HG03460 (cell line): Measurements from ENCODE around the gene MYO1F.

Source experiments
- ATAC-seq: cut with Tn5 transposase; IDR thresholded peaks from one replicate; pipeline ENCODE4 v1.9.1; 2021; ENCODE audit not compliant: unreplicated experiment

The MYO1F gene

DNA sequence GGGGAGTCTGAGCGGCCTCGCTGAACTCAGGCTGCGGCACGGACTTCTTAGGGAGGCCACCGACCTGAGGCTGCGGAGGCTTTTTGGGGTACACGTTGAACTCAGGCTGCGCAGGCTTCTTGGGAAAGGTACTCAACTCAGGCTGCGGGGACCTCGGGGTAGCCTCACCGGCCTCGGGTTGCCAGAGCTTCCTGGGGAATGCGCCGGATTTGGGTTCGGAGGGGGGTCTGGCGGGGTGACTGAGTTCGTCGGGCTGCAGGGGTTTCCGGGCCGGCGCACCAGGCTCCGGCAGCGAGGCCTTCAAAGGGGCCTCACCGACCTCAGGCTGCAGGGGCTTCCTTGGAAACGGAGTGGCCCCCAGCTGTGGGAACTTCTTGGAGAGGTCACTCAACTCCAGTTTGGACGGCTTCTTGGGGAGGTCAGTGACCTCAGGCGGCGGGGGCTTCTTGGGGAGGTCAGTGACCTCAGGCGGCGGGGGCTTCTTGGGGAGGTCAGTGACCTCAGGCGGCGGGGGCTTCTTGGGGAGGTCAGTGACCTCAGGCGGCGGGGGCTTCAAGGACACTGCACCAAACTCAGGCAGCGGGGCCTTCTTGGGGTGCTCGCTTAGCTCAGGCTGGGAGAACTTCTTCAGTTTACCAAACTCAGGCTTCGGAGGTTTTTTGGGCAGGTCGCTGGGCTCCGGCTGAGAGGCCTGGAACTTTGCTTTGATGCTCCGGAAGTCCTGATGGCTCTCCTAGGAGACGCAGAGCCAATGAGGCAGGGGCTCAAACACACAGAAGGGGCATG, 78.0 kb downstream of the MYO1F start:
- ATAC-seq = no peak

DNA sequence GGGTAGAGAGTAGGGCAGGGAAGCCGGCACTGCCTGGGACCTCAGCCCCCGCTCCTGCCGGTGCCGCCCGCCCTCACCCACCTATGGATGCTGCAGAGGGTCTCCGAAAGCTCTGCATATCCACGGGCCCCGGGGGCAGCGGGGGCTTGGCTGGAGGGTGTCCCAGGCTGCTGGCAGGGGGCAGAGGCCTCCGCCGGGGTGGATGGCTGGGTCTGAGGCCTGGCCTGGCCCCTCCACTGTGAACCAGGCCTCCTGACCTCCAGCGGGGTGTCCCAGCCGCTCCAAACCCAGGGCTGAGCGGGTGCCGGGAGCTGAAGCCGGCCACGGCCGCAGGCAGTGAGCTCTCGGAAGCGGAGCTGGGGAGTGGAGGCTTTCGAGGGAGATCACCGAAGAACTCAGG, 78.9 kb downstream of the MYO1F start:
- ATAC-seq = no peak

DNA sequence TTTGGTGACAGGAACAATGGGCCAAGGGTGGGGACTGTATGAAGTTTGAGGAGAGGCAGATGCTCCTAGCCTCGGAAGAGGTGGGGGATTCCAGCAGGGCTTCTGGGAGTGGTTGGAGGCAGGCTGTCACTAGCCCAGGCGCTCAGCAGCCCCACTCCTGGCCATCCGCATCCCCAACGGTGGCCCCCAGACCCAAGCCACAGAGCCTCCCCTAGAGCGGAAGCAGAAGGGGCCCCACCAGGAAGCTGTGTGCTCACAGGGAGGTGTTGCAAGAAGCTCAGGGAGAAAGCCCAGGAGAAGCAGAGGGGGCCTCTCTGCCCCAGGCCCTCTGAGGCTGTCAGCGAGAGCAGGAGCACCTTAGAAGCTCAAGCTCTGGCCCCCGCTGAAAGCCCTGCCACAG, 83.1 kb downstream of the MYO1F start:
- no peak for ATAC-seq

DNA sequence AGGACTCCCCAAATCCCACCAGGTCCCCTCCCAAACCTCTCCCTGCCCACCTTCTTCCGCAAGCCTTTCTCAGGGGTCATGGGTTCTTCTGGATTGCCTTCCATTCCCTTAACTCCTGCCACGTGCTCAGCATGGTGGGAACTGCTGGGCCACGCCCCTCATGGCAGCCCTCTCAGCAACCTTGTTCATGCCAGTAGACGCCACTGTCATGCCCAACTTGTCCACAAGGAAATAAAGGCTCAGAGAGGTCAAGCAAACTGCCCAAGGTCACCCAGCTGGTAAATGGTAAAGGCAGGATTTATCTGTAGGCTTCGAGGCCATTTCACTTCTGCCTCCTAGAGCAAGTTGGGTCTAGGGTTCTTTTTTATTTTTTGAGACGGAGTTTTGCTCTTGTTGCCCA, 85.7 kb downstream of the MYO1F start:
- ATAC-seq = no peak

DNA sequence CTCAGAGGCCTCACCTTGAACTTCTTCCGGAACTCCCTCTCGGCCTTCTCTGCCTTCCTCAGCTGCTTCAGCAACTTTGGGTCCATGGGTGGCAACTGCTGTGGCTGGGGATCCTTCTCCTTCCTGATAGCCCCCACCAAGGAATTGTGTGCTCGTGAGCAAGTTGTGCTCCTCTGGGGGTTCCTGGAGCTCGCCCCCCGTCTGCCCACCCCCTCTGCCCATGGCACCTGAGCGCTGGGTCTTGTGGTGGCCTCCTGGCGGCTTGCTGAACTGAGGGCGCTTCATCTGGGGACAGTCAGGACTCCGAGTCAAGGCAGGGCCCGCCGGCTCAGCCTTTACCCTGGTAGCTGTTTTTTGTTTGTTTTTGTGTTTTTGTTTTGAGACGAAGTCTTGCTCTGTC, 86.4 kb downstream of the MYO1F start:
- no peak for ATAC-seq

DNA sequence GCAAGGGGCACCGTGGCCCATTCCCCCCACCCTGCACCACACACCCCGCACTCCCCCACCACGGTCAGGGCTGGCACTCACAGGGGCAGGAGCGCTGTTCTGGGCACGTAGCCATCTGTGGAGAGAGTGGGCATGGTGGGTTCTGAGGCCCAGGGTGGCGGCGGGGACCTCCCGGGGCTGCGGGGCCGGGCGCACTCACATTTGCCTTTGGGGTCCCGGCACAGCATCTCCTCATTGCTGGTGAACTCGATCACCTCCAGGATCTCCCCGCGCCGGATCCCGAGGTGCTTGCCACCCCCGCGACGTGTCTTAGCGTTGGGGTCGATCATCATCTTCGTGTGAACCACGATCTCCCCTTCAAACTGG, 86.9 kb downstream of the MYO1F start:
- no peak for ATAC-seq

DNA sequence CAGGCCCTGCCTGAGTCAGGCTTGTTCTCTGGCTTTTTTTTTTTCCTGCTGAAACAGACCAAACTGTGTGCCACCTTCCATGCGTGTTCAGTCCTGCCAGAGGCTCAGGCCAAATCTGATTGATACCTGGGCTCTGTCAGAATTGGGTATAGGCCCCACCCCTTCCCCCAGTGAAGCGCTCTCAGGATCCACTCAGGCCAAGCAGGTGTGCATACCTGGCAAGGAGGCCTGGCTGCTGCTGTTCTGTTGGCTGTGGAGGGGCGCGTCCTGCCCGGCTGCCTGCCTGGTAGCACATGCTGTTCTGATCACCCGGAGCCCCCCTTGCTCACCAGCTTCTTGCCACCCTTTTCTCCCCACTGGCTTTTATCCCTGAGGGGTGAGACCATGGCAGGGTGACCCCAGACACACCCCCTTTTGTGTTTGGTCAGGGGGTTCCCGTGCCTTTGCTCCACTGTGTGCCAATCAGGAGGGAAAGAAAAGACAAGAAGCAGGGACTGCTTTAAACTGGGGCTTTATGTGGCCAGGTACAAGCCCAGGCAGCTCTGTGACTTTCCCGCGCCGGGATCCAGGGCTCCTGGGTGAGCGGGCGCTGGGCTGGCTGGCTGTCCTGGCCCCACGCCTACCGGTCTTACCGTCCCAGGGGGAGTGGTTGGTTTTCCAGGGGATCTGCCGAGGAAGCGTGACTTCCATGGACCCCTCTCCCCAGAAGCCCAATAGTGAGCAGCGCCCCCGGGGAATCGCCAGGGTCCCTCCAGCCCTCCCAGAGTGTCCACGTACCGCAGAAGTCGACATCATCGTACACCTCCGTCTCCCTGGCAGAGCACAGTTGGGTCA, 87.5 kb downstream of the MYO1F start:
- ATAC-seq = no peak

DNA sequence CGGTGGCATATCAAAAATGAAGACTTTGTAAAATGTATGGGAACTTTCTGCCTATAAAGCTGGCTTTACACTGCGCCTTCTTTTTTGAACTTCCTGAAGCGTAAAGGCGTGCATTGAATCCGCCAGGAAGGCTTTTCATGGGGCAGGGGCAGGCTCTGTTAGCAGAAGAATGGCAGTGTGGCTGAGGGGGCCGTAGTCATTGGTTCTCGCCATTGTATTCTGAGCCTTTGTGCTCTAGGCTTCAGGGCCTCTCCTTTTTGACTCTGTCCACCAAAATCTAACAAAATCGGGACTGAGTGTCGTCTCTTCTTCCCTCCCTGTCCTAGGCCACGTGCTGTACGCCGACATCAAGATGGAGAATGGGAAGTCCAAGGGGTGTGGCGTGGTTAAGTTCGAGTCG, 88.9 kb downstream of the MYO1F start:
- no peak for ATAC-seq

DNA sequence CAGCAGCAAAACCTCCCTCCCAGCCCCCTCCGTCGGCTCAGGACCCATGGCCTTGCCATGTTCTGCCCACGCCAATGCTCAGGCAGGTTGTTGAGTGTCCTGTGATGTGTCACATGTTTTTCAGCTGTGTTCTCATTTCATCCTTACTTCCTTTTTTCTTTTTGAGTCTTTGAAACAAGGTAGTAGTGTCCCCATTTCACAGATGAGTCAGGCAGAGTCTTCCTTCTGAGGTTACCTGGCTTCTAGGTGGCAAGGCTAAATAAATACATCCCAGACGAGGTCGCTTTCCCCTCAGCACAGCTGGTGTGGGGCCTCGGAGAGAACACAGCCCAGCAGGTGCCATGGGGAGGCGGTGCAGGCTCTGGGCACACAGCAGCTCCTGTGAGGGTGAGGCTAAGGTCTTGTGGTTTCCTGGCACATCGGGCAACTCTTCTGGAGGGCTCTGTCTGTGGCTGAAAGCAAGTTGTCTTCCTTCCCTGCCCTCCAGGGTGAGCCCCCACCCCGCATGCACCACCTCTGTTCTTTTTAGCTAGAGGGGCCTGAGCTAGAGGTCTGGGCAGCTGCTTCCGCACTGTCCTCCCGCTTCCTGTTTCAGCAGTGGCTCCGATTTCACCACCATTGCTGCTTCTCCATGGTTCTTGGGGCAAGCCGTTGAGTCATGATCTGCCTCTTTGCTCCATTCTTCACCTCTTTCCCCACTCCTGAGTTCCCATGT, 89.9 kb downstream of the MYO1F start:
- no peak for ATAC-seq

DNA sequence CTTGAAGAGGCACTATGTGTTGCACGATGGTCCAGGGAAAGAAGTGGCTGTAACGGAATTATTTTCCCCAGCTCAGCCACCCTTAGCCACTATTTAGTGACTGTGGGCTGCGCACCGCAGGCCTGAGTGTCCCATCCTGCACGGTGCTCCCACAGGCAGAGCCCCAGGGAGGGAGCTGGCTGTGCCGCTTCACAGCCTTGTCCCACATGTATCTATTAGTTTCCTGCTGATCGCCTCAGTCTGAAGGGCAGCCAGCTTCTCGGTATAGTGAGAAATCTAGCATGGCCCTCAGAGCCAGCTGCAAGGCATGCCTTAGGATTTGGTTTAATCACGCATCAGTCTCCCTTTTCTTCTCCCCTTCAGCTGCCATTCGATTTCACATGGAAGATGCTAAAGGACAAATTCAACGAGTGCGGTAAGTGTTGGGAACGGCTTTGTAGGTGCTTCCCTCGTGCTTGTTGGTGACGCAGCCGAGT, 90.5 kb downstream of the MYO1F start:
- ATAC-seq = no peak

DNA sequence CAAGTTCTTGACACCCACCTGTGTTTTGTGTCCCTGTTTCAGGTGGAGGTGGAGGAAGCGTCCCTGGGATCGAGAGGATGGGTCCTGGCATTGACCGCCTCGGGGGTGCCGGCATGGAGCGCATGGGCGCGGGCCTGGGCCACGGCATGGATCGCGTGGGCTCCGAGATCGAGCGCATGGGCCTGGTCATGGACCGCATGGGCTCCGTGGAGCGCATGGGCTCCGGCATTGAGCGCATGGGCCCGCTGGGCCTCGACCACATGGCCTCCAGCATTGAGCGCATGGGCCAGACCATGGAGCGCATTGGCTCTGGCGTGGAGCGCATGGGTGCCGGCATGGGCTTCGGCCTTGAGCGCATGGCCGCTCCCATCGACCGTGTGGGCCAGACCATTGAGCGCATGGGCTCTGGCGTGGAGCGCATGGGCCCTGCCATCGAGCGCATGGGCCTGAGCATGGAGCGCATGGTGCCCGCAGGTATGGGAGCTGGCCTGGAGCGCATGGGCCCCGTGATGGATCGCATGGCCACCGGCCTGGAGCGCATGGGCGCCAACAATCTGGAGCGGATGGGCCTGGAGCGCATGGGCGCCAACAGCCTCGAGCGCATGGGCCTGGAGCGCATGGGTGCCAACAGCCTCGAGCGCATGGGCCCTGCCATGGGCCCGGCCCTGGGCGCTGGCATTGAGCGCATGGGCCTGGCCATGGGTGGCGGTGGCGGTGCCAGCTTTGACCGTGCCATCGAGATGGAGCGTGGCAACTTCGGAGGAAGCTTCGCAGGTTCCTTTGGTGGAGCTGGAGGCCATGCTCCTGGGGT, 91.5 kb downstream of the MYO1F start:
- ATAC-seq = no peak

DNA sequence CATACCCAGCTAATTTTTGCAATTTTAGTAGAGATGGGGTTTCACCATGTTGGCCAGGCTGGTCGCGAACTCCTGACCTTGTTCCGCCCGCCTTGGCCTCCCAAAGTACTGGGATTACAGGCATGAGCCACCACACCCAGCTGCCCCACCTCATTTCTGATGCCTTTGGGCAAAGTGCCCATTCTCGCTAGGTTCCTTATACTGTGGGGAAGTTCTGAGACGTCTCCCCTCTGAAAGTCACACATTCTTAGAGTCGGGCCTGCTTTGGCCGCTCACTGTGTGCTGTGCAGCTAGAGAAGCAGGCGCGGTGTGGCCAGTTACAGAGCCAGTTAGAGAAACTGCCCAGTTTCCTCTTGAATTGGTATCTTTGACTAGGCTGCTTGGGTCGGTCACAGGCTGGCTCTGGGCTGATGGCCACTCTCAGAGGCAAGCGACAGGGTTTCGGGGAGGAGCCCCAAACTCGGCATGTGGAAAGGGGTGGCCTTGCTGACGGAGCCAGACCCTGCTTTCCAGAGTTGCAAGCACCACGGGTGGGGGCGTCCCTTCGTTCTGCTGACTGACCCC, 92.8 kb downstream of the MYO1F start:
- ATAC-seq = no peak

DNA sequence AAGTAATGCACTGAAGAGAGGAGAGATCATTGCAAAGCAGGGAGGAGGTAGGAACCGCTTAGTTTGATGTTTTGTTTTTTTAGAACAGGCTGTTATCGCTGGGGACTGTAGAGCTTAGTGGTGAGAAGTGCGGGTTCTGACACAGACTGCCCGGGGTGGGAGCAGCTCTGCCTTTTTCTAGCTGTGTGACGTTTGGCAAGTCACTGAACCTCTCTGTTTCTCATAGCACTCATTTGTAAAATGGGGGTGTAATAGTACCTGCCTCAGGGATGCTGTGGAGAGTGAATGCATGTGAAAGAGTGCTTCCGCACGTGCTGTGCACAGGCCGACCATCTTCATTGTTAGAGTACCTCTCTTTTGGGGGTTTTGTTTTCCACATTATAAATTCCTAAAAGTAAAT, 94.1 kb downstream of the MYO1F start:
- ATAC-seq = no peak

DNA sequence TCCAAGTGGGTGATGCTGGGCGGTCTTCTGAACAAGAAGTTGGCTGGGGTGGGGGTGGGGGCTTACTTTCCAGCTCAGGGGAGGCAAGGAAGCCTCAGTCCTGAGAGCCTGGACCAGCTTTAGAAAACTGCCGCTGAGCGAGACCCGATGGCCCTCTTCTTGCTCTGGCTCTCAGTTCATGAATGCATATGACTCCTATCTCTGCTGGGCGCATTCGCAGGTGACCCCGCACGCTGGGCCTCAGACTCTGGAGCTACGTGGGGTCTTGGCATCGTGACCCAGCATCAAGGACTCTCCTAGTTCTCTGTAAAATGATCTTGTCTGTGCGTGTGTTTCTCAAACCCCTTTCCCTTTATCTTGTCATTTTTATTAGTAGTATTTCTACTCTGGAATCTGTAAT, 94.5 kb downstream of the MYO1F start:
- ATAC-seq = no peak

DNA sequence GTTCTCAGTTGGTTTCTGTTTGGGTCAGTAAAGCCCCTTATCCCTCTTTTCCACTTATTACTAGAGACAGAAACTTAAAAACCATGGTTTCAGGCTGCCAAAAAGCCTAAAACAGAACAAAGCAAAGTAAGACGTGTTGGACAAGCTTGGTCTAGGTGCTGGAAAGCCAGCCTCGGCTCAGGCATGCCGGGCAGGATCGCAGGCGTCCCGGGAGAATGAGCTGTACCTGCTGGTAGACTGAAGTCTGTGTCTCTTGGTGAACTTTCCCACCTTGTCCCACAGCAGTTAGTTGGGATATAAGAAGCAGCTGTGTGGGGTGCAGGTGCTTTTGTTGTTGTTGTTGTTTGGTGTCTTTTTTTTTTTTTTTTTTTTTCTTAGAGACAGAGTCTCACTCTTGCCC, 95.6 kb downstream of the MYO1F start:
- no peak for ATAC-seq

DNA sequence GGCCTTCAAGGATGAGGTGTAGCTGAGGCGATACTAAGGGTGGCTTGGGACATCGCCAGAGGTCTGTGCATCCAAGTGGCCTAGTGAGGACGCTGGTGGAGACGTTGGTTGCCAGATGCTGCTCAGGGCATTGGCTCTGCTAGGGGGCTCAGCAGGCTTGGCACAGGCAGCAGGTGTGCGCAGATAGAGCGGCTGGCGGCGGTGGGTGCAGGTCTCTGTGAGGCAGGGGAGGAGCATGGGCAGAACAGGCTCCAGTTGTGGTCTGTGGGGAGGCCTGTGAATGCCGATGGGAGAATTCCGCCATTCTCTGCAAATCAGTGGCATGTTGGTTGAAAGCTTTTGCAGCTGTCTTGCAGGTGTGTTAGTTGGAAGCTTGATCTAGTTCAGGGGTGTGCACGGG, 96.0 kb downstream of the MYO1F start:
- no peak for ATAC-seq

DNA sequence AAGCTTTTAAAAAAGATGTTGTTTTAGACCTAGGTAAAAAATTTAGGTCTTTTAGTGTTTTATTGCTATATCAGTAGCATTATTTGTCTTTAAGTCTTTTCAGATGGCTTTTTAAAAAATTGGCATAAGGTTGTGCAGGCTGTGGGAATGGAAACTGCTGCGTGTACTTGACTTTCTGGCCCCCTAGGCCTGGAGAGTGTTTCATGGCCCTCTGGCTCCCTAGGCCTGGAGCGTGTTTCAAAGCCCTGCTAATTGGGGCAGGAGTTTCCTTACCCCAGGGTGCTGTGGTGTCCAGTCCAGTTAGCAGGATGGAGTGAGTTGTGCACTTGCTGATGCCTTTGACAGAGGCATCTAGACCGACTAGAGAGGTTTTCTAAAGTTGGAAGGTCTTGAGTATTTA, 98.6 kb downstream of the MYO1F start:
- no peak for ATAC-seq

DNA sequence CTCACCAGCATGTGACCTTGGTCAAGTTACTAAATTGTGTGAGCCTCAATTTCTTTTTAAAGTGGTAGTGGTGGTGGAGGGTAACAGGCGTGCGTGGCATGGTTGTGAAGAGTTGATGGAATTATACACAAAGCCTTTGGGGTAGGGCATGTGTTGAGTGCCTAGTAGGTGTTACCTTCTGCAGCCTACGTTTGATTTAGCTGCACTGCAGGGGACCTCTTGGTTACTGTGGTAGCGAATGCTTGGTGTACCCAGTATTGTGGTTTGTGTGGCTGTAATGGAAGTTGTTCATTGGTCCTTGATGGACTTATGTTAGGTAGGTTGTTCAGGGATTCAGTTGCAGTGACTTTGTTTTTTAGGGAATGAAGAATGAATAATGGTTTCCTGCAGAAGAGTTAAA, 99.4 kb downstream of the MYO1F start:
- ATAC-seq = no peak

DNA sequence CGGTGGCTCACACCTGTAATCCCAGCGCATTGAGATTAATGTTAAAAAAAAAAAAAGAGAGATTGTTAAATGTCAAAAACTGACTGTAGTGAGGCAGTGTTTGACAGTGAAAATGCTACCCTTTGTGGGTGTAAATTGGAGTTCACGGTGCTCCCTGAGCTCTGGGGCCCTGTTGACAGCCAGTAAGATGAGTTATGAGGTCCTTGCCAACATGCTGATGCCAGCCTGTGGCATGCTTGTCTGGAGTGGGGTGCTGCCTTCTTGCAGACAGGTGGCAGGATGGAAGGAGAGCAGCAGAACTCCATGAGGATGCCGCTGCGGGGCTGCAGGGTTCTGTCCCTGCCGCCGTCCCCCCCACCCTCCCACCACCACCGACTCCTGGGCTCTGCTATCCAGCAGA, 100.7 kb downstream of the MYO1F start:
- ATAC-seq = no peak

DNA sequence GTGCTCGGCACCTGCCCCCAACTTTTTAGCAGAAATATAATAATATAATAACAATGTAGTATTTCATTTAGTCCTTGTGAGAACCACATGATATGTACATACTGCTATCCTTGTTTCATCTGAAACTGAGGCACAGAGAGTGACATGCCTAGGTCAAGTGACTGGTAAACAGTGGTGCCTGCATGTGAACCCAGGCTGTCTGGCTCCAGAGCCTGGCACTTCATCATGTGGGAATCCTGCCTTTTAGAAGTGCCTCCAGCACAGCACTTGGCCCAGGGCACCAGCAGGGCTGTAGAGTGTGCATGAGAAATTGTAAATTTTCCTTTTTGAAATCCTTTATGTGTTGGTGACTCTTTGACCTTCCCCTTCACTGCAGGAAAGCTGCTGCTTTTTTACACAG, 102.2 kb downstream of the MYO1F start:
- ATAC-seq = no peak
